IMR-90 (cell line): ENCODE results near the gene PROM2. TPM values are rescaled to one million over a fixed set of nuclear protein-coding genes. Genes with fewer than 3 reads are reported as not detected.
A peak's percentile ranks its signal among the peaks of the same experiment; 100 is the strongest.

Experiments
- ATAC-seq: fragments of 200-7000 bp; cut with Tn5 transposase; 2 replicates; pipeline ENCODE4 v1.9.1; 2020; ENCODE audit warnings: low read depth, mild to moderate bottlenecking, moderate library complexity
- BruUV-seq: library from RNA; stranded (reverse); fragments of 400-500 nt; replicated peaks from 2 replicates; lab custom pipeline; 2021; lab: Mats Ljungman, UMichigan
- CTCF ChIA-PET: fragments of 300-600 bp; formaldehyde crosslinking; extraction: SDS; loops from one replicate; lab custom pipeline; 2021; ENCODE audit warnings: antibody characterized with exemption; lab: Yijun Ruan, JAX
- POLR2A ChIA-PET: fragments of 300-600 bp; sonication (Branson Sonifier 250); formaldehyde crosslinking; loops from one replicate; lab custom pipeline; 2022; ENCODE audit warnings: antibody characterized with exemption; ENCODE audit not compliant: unreplicated experiment; lab: Charles Lee
- DNase-seq: peaks from one replicate; pipeline ENCODE4 v3.0.0; 2013
- H2AFZ ChIP-seq: replicated peaks from 2 replicates; pipeline ENCODE3; 2013; ENCODE audit warnings: low read length, mild to moderate bottlenecking; ENCODE audit not compliant: poor library complexity
- H2AK5ac ChIP-seq: 2 replicates; pipeline ENCODE4 v1.6.1; 2013; ENCODE audit warnings: low read depth, low read length, inconsistent platforms
- H2AK9ac ChIP-seq: replicated peaks from 2 replicates; pipeline ENCODE3; 2013; ENCODE audit warnings: mild to moderate bottlenecking, low read depth, low read length, moderate library complexity; ENCODE audit not compliant: poor library complexity
- H2BK120ac ChIP-seq: 2 replicates; pipeline ENCODE4 v1.6.1; 2013; ENCODE audit warnings: low read depth, low read length, inconsistent platforms
- H2BK15ac ChIP-seq: 3 replicates; pipeline ENCODE4 v1.6.1; 2013; ENCODE audit warnings: low read depth, low read length, inconsistent platforms
- H2BK20ac ChIP-seq: 2 replicates; pipeline ENCODE4 v1.6.1; 2013; ENCODE audit warnings: low read depth, mild to moderate bottlenecking, inconsistent platforms, low read length, moderate library complexity
- H2BK5ac ChIP-seq: 2 replicates; pipeline ENCODE4 v1.6.1; 2013; ENCODE audit warnings: mild to moderate bottlenecking, low read depth, low read length, inconsistent platforms; ENCODE audit not compliant: poor library complexity, severe bottlenecking
- H3K14ac ChIP-seq: replicated peaks from 2 replicates; pipeline ENCODE4 v1.6.1; 2013; ENCODE audit warnings: low read depth, low read length, inconsistent platforms
- H3K18ac ChIP-seq: 2 replicates; pipeline ENCODE4 v1.6.1; 2013; ENCODE audit warnings: low read depth, low read length, control low read depth
- H3K23ac ChIP-seq: 2 replicates; pipeline ENCODE4 v1.6.1; 2013; ENCODE audit warnings: low read depth, low read length, inconsistent platforms
- H3K27ac ChIP-seq: 2 replicates; pipeline ENCODE4 v1.5.1; 2013; ENCODE audit warnings: mild to moderate bottlenecking, control low read depth, low read length; ENCODE audit not compliant: insufficient read depth
- H3K27me3 ChIP-seq: 2 replicates; pipeline ENCODE4 v1.6.1; 2013; ENCODE audit warnings: low read length; ENCODE audit not compliant: control insufficient read depth, insufficient read depth
- H3K36me3 ChIP-seq: 2 replicates; pipeline ENCODE4 v1.6.1; 2013; ENCODE audit warnings: low read length, mixed read lengths; ENCODE audit not compliant: control insufficient read depth, insufficient read depth
- H3K4ac ChIP-seq: 2 replicates; pipeline ENCODE4 v1.6.1; 2013; ENCODE audit warnings: low read depth, low read length, inconsistent platforms
- H3K4me1 ChIP-seq: 2 replicates; pipeline ENCODE4 v1.6.1; 2013; ENCODE audit warnings: low read length, mixed read lengths; ENCODE audit not compliant: control insufficient read depth, insufficient read depth
- H3K4me2 ChIP-seq: 2 replicates; pipeline ENCODE4 v1.6.1; 2013; ENCODE audit warnings: low read depth, mild to moderate bottlenecking, control low read depth, low read length, moderate library complexity
- H3K4me3 ChIP-seq: 2 replicates; pipeline ENCODE4 v1.5.1; 2013; ENCODE audit warnings: low read depth, mild to moderate bottlenecking, control low read depth, low read length, moderate library complexity; ENCODE audit not compliant: insufficient read depth
- H3K56ac ChIP-seq: 2 replicates; pipeline ENCODE4 v1.6.1; 2013; ENCODE audit warnings: low read length, inconsistent platforms; ENCODE audit not compliant: insufficient read depth; ENCODE audit errors: extremely low read depth
- H3K79me1 ChIP-seq, 2 experiments: 2 replicates each; pipeline ENCODE4 v1.6.1; 2013; ENCODE audit warnings: low read length in 2 of 2, inconsistent platforms in 1 of 2, low read depth in 1 of 2
- H3K9ac ChIP-seq: 2 replicates; pipeline ENCODE4 v1.6.1; 2013; ENCODE audit warnings: low read depth, low read length, control low read depth
- H3K9me1 ChIP-seq: 2 replicates; pipeline ENCODE4 v1.6.1; 2013; ENCODE audit warnings: low read length, inconsistent platforms; ENCODE audit not compliant: insufficient read depth
- H3K9me3 ChIP-seq: 2 replicates; pipeline ENCODE4 v1.6.1; 2013; ENCODE audit warnings: low read length; ENCODE audit not compliant: control insufficient read depth, insufficient read depth
- H4K20me1 ChIP-seq: 2 replicates; pipeline ENCODE4 v1.6.1; 2013; ENCODE audit warnings: low read length, inconsistent platforms; ENCODE audit not compliant: insufficient read depth
- H4K5ac ChIP-seq: 2 replicates; pipeline ENCODE4 v1.6.1; 2013; ENCODE audit warnings: mild to moderate bottlenecking, low read depth, low read length, control low read depth
- H4K8ac ChIP-seq, 2 experiments: 2 replicates each; pipeline ENCODE4 v1.6.1; 2013; ENCODE audit warnings: low read depth in 2 of 2, low read length in 2 of 2, control low read depth in 1 of 2, inconsistent platforms in 1 of 2
- H4K91ac ChIP-seq: 2 replicates; pipeline ENCODE4 v1.6.1; 2013; ENCODE audit warnings: low read depth, low read length, inconsistent platforms; ENCODE audit not compliant: insufficient read depth
- BHLHE40 ChIP-seq: fragments of 150-350 bp; IDR thresholded peaks from 2 replicates; pipeline ENCODE4 v1.6.1; 2016; ENCODE audit warnings: mild to moderate bottlenecking, low read depth, low read length
- MAZ ChIP-seq: IDR thresholded peaks from 2 replicates; pipeline ENCODE4 v1.6.1; 2012; ENCODE audit warnings: low read depth, mild to moderate bottlenecking, low read length, improper control_type of control experiment, moderate library complexity, borderline replicate concordance
- NFE2L2 ChIP-seq: fragments of 150-350 bp; IDR thresholded peaks from 2 replicates; pipeline ENCODE4 v1.6.1; 2016; ENCODE audit warnings: low read depth, mild to moderate bottlenecking, low read length
- POLR2A ChIP-seq: IDR thresholded peaks from 2 replicates; pipeline ENCODE4 v1.6.1; 2012; ENCODE audit warnings: mild to moderate bottlenecking, low read depth, low read length
- RAD21 ChIP-seq: IDR thresholded peaks from 2 replicates; pipeline ENCODE4 v1.6.1; 2012; ENCODE audit warnings: low read length, improper control_type of control experiment
- RFX5 ChIP-seq: IDR thresholded peaks from 2 replicates; pipeline ENCODE4 v1.8.0; 2012; ENCODE audit warnings: low read depth, mild to moderate bottlenecking, low read length, moderate library complexity
- SMC3 ChIP-seq: fragments of 150-350 bp; IDR thresholded peaks from 2 replicates; pipeline ENCODE4 v1.6.1; 2016; ENCODE audit warnings: low read depth, mild to moderate bottlenecking, antibody characterized with exemption, low read length, moderate library complexity
- WGBS, 2 experiments: methylation state at CpG; one replicate each; pipeline versions ENCODE4 v1.1.5 to v1.1.7; 2013; ENCODE audit warnings: missing lambda C conversion rate in 2 of 2; ENCODE audit not compliant: insufficient read length in 1 of 2; ENCODE audit errors: extremely low coverage in 2 of 2; 5-methylcytosine and 5-hydroxymethylcytosine counted together
- dilution Hi-C: fragments of 300-500 bp; cut with HindIII; formaldehyde crosslinking; loops from one replicate; pipeline ENCODE4 v1.14.3; 2018; ENCODE audit warnings: low sequenced_read_pairs; ENCODE audit not compliant: unreplicated experiment
- in situ Hi-C: fragments of 300-500 bp; cut with MboI; formaldehyde crosslinking; loops from 3 replicates; pipeline ENCODE4 v1.14.3; 2019; ENCODE audit warnings: low sequenced_read_pairs, inconsistent platforms, mixed read lengths
- intact Hi-C: fragments of 100-400 bp; cut with micrococcal nuclease; formaldehyde crosslinking; loops from 2 replicates; pipeline ENCODE4 v1.10.0; 2022
- polyA plus RNA-seq, 3 experiments: library from polyadenylated mRNA; depleted of rRNA; stranded (reverse); fragments of >200 nt; gene quantifications; 2 replicates each; pipeline ENCODE4 v1.2.3, GENCODE V29; 2012; ENCODE audit warnings: low replicate concordance in 1 of 3
- total RNA-seq: library from RNA; depleted of rRNA; stranded (reverse); fragments of >200 nt; gene quantifications from 2 replicates; pipeline ENCODE4 v1.2.3, GENCODE V29; 2012
- TF ChIP-seq, protein P1 (sequence below): conservative IDR thresholded peaks from 2 replicates; pipeline ENCODE4 v1.5.1; 2012; ENCODE audit warnings: mild to moderate bottlenecking, low read depth, low read length, improper control_type of control experiment
- TF ChIP-seq, protein P2 (sequence below): fragments of 150-350 bp; IDR thresholded peaks from 2 replicates; pipeline ENCODE4 v1.6.1; 2016; ENCODE audit warnings: low read depth, mild to moderate bottlenecking, low read length, moderate library complexity, borderline replicate concordance

The PROM2 gene
- total and polyA plus RNA-seq, 2 of the 4 experiments (the other 2 are of a cell fraction) = 0.26 TPM; not detected in 1

DNA sequence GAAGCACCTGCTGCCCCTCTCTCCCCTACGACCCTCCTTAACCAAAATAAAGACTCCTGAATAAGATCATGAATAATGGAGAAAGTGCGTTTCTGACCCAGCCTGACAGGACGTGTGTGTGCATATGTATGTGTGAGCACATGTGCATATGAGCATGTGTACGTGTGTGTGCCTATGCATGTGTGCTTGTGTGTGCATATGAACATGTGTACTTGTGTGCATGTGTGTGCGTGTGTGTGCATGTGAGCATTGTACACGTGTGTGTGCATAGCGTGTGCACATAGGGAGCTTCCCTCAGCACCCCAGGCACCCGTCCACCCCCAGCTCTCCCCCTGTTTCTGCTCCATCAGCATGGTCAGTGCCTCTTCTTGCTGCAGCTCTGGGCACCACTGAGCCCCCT lies 33.6 kb downstream of the PROM2 start:
- no peak overlapping the region for H4K91ac ChIP-seq
- DNase-seq (no peak), ATAC-seq (no peak)
- H3K4me2 ChIP-seq = no peak overlapping the region
- H3K14ac ChIP-seq = no peak overlapping the region
- no peak overlapping the region for H3K27ac ChIP-seq
- H3K27me3 ChIP-seq = peaks cover 25% of the 10 kb centered on the region
- no TSS peak for BruUV-seq
- no peaks in the 10 kb centered on the region for H4K20me1 ChIP-seq
- no peak overlapping the region for H2BK20ac ChIP-seq
- H2BK120ac ChIP-seq = no peak overlapping the region
- H3K18ac ChIP-seq = no peak overlapping the region
- H2BK15ac ChIP-seq = no peak overlapping the region
- peak overlapping the region; percentile 21 for H2AFZ ChIP-seq
- H3K4ac ChIP-seq = no peak overlapping the region
- H2BK5ac ChIP-seq = no peak overlapping the region
- H3K23ac ChIP-seq = no peak overlapping the region
- in situ Hi-C loops (no loop called here), dilution Hi-C loops (no loop called here), intact Hi-C loops (no loop called here)
- ChIA-PET POLR2A (no interaction called here), CTCF (interaction anchor here (1.0 kb wide), 1 partner anchor 77 kb away, joined by 3 read pairs; no protein-coding TSS in a partner anchor)
- no peaks in the 10 kb centered on the region for H3K4me1 ChIP-seq
- no peaks in the 10 kb centered on the region for H3K36me3 ChIP-seq
- H3K9me3 ChIP-seq = no peaks in the 10 kb centered on the region
- no peaks in the 10 kb centered on the region for H3K9me1 ChIP-seq
- H2AK9ac ChIP-seq = no peak overlapping the region
- no peaks in the 10 kb centered on the region for H3K79me1 ChIP-seq
- H3K4me3 ChIP-seq = no peak overlapping the region
- no peak overlapping the region for H3K56ac ChIP-seq
- no peak overlapping the region for H2AK5ac ChIP-seq
- TF ChIP-seq RFX5 = no peak
- no peak for TF ChIP-seq BHLHE40
- no peak for TF ChIP-seq SMC3
- no peak for TF ChIP-seq POLR2A
- TF ChIP-seq, protein P1, sequence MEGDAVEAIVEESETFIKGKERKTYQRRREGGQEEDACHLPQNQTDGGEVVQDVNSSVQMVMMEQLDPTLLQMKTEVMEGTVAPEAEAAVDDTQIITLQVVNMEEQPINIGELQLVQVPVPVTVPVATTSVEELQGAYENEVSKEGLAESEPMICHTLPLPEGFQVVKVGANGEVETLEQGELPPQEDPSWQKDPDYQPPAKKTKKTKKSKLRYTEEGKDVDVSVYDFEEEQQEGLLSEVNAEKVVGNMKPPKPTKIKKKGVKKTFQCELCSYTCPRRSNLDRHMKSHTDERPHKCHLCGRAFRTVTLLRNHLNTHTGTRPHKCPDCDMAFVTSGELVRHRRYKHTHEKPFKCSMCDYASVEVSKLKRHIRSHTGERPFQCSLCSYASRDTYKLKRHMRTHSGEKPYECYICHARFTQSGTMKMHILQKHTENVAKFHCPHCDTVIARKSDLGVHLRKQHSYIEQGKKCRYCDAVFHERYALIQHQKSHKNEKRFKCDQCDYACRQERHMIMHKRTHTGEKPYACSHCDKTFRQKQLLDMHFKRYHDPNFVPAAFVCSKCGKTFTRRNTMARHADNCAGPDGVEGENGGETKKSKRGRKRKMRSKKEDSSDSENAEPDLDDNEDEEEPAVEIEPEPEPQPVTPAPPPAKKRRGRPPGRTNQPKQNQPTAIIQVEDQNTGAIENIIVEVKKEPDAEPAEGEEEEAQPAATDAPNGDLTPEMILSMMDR = no peak
- TF ChIP-seq, protein P2, sequence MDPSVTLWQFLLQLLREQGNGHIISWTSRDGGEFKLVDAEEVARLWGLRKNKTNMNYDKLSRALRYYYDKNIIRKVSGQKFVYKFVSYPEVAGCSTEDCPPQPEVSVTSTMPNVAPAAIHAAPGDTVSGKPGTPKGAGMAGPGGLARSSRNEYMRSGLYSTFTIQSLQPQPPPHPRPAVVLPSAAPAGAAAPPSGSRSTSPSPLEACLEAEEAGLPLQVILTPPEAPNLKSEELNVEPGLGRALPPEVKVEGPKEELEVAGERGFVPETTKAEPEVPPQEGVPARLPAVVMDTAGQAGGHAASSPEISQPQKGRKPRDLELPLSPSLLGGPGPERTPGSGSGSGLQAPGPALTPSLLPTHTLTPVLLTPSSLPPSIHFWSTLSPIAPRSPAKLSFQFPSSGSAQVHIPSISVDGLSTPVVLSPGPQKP = no peak
- no peak for TF ChIP-seq NFE2L2
- no peak for TF ChIP-seq MAZ
- no peak for TF ChIP-seq RAD21
- WGBS, 2 experiments = 47% methylated on average over 2 of the region's 8 CpGs; no CpG with 5 or more reads in 1 of the 2 experiments
- no peak overlapping the region for H4K8ac ChIP-seq
- H3K9ac ChIP-seq = no peak overlapping the region
- no peak overlapping the region for H4K5ac ChIP-seq
